SJCRH30 (cell line): ENCODE results near the gene UNC13A. TPM values are rescaled to one million over a fixed set of nuclear protein-coding genes. Genes with fewer than 3 reads are reported as not detected.

Experiments
- DNase-seq, 2 experiments: peaks; one replicate each; pipeline ENCODE4 v3.0.0-alpha.2; 2015 to 2020
- H3K27ac ChIP-seq: fragments of 250-450 bp; sonication (Bioruptor Pico); 2 replicates; pipeline ENCODE4 v1.5.1; 2020; ENCODE audit warnings: mild to moderate bottlenecking, moderate library complexity
- H3K27me3 ChIP-seq: fragments of 250-450 bp; sonication (Bioruptor Pico); 2 replicates; pipeline ENCODE4 v1.5.1; 2020; ENCODE audit warnings: mild to moderate bottlenecking, moderate library complexity
- H3K36me3 ChIP-seq: fragments of 250-450 bp; sonication (Bioruptor Pico); 2 replicates; pipeline ENCODE4 v1.5.1; 2020; ENCODE audit warnings: mild to moderate bottlenecking, moderate library complexity
- H3K4me1 ChIP-seq: fragments of 250-450 bp; sonication (Bioruptor Pico); 2 replicates; pipeline ENCODE4 v1.5.1; 2020; ENCODE audit warnings: mild to moderate bottlenecking, moderate library complexity
- H3K4me3 ChIP-seq: fragments of 250-450 bp; sonication (Bioruptor Pico); 2 replicates; pipeline ENCODE4 v1.5.1; 2020; ENCODE audit warnings: mild to moderate bottlenecking, moderate library complexity
- H3K9me3 ChIP-seq: fragments of 250-450 bp; sonication (Bioruptor Pico); replicated peaks from 2 replicates; pipeline ENCODE4 v1.5.1; 2020; ENCODE audit warnings: mild to moderate bottlenecking, moderate library complexity
- total RNA-seq: library from RNA; depleted of rRNA; stranded (reverse); fragments of >200 nt; shearing (Covaris generic); gene quantifications from 2 replicates; pipeline ENCODE4 v1.2.3, GENCODE V29; 2014

Gene UNC13A
- total RNA-seq, 1 experiment from 2014 or later, result 0.02 TPM

- H3K36me3 ChIP-seq, result no peaks in the 10 kb centered on the region
- no peak for DNase-seq
- no peak overlapping the region for H3K27ac ChIP-seq
- no peaks in the 10 kb centered on the region for H3K4me1 ChIP-seq
- H3K9me3 ChIP-seq, result no peaks in the 10 kb centered on the region
- H3K4me3 ChIP-seq, result no peak overlapping the region
- no peaks in the 10 kb centered on the region; the same call in 1 of the 2 replicates for H3K27me3 ChIP-seq
Measured at GRCh38 chr19:17641846-17642245, 46.3 kb downstream of the UNC13A start.

GRCh38 chr19:17641181-17641580 lies 47.0 kb downstream of the UNC13A start:
- no peaks in the 10 kb centered on the region; the same call in 1 of the 2 replicates for H3K27me3 ChIP-seq
- no peak for DNase-seq
- H3K36me3 ChIP-seq, result no peaks in the 10 kb centered on the region
- H3K4me1 ChIP-seq, result no peaks in the 10 kb centered on the region
- H3K9me3 ChIP-seq, result no peaks in the 10 kb centered on the region
- no peak overlapping the region for H3K27ac ChIP-seq
- no peak overlapping the region for H3K4me3 ChIP-seq

DNA sequence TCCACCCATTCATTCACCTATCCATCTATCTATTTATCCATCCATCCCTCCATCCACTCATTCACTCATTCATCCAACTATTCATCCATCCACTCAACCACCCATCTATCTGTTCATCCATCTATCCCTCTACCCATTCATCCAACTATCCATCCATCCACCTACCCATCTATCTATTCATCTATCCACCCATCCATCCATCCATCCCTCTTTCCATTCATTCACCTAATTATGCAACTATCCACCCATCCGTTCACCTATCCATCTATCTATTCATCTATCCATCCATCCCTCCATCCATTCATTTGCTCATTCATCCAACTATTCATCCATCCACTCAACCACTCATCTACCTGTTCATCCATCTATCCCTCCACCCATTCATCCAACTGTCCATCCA lies 54.5 kb downstream of the UNC13A start:
- no peak for DNase-seq
- Histone ChIP-seq H3K4me3 (no peak overlapping the region), H3K36me3 (no peaks in the 10 kb centered on the region), H3K4me1 (no peaks in the 10 kb centered on the region), H3K9me3 (no peaks in the 10 kb centered on the region), H3K27ac (no peak overlapping the region), H3K27me3 (no peaks in the 10 kb centered on the region)

- Histone ChIP-seq H3K4me1 (no peaks in the 10 kb centered on the region), H3K36me3 (no peaks in the 10 kb centered on the region), H3K9me3 (no peaks in the 10 kb centered on the region), H3K27me3 (no peaks in the 10 kb centered on the region), H3K4me3 (no peak overlapping the region), H3K27ac (no peak overlapping the region)
- no peak for DNase-seq
Measured at GRCh38 chr19:17632577-17632976, 55.6 kb downstream of the UNC13A start.

DNA sequence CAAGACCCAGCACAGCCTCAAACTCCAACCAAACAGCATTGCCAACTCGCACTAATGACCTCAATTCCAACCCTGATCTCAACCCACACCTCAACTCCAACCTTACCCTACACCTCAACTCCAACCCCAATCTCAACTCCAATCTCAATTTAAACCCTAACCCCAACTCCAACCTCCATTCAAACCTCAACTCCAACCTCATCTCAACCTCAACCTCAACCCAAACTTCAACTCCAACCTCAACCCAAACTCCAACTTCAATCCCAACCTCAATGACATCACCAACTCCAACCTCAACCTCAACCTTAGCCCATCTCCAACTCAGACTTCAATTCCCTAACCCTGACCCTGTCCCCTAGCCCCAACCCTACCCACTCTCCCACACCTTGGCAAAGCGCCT lies 58.4 kb downstream of the UNC13A start:
- no peaks in the 10 kb centered on the region for H3K27me3 ChIP-seq
- no peaks in the 10 kb centered on the region for H3K9me3 ChIP-seq
- no peak overlapping the region for H3K27ac ChIP-seq
- no peaks in the 10 kb centered on the region for H3K4me1 ChIP-seq
- no peaks in the 10 kb centered on the region for H3K36me3 ChIP-seq
- DNase-seq, result no peak
- H3K4me3 ChIP-seq, result no peak overlapping the region

GRCh38 chr19:17627921-17628320 lies 60.2 kb downstream of the UNC13A start:
- no peaks in the 10 kb centered on the region for H3K27me3 ChIP-seq
- H3K4me1 ChIP-seq, result no peaks in the 10 kb centered on the region
- H3K36me3 ChIP-seq, result no peaks in the 10 kb centered on the region
- no peak for DNase-seq
- no peak overlapping the region for H3K27ac ChIP-seq
- no peak overlapping the region for H3K4me3 ChIP-seq
- no peaks in the 10 kb centered on the region for H3K9me3 ChIP-seq

GRCh38 chr19:17627161-17627560 lies 61.0 kb downstream of the UNC13A start:
- Histone ChIP-seq H3K27me3 (no peaks in the 10 kb centered on the region), H3K27ac (no peak overlapping the region), H3K36me3 (no peaks in the 10 kb centered on the region), H3K9me3 (no peaks in the 10 kb centered on the region; the same call in 1 of the 2 replicates), H3K4me1 (no peaks in the 10 kb centered on the region), H3K4me3 (no peak overlapping the region)
- DNase-seq, result no peak

DNA sequence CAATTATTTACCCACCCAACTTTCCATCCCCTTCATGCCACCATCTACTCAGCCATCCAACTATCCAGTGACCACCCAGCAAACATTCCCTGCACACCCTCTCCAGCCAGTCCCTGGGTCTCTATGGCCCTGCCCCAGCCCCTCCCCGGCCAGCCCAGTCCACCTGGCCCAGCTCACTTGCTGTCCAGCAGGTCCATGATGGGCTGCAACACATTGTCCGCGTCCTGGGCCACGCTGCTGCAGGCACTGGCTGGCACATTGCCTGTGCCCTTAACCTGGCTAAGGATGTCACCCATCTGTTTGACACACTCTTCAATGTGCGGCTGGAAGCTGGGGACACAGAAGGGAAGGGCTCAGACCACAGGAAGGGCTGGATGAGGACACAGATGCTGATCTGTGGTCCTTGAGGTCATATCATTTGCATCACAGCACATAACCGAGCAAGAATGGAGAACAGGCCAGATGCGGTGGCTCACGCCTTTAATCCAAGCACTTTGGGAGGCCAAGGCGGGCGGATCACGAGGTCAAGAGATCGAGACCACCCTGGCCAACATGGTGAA lies 61.6 kb downstream of the UNC13A start:
- Histone ChIP-seq H3K36me3 (no peaks in the 10 kb centered on the region), H3K4me1 (no peaks in the 10 kb centered on the region), H3K9me3 (no peaks in the 10 kb centered on the region; the same call in 1 of the 2 replicates), H3K27me3 (no peaks in the 10 kb centered on the region), H3K4me3 (no peak overlapping the region), H3K27ac (no peak overlapping the region)
- DNase-seq, result no peak

DNA sequence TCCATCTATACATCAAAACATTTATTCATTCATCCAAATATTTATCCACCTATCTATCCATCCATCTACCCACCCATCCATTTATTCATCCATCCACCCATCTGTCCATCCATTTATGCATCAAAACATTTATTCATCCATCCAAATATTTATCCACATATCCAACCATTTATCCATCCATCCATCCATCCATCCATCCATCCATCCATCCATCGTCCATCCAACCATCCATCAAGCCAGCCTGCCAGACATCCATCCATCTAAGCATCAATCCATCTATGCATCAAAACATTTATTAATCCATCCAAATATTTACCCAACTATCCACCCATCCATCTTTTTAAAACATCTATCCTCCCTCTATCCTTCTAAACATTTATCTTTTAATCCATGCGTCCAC lies 62.2 kb downstream of the UNC13A start:
- Histone ChIP-seq H3K4me3 (no peak overlapping the region), H3K27ac (no peak overlapping the region)
- no peak for DNase-seq

GRCh38 chr19:17625043-17625442 lies 63.1 kb downstream of the UNC13A start:
- H3K4me3 ChIP-seq, result no peak overlapping the region
- H3K4me1 ChIP-seq, result no peaks in the 10 kb centered on the region

More for the DNA sequence above, 62.2 kb downstream of the UNC13A start:
- Histone ChIP-seq H3K36me3 (no peaks in the 10 kb centered on the region), H3K4me1 (no peaks in the 10 kb centered on the region), H3K27me3 (no peaks in the 10 kb centered on the region), H3K9me3 (no peaks in the 10 kb centered on the region; the same call in 1 of the 2 replicates)

DNA sequence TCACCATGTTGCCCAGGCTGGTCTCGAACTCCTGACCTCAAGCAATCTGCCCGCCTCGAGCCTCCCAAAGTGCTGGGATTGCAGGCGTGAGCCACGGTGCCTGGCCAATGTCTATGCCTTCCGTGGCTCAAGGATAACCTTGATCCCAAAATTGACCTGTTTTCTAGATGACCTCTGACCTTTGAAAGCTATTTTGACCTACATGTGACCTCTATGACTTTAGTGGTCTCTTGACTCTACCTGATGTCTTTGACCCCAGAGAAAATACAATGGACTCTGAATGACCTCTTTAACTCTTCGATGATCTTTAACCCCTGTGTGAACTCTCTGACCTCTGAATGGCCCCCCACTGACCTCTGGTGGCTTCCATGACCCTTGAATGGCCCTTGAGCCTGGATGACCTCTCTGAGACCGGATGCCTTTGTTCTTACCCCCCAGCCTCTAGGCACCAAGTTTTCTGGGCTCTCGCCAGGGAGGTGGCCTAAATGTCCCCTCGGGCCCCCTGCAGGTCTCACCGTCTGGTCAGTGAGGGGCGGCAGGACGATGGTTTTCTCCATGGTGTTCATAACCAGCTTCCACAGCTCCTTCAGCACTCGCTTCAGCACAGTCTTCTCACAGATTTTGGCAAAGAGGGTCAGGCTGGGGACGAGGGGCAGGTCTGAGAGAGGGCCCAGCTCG lies 63.7 kb downstream of the UNC13A start:
- Histone ChIP-seq H3K27me3 (no peaks in the 10 kb centered on the region), H3K9me3 (no peaks in the 10 kb centered on the region; the same call in 1 of the 2 replicates), H3K27ac (no peak overlapping the region), H3K4me1 (no peaks in the 10 kb centered on the region), H3K36me3 (no peaks in the 10 kb centered on the region), H3K4me3 (no peak overlapping the region)
- DNase-seq, result no peak

More at GRCh38 chr19:17625043-17625442, 63.1 kb downstream of the UNC13A start:
- H3K27ac ChIP-seq, result no peak overlapping the region
- H3K27me3 ChIP-seq, result no peaks in the 10 kb centered on the region
- DNase-seq, result no peak
- H3K36me3 ChIP-seq, result no peaks in the 10 kb centered on the region
- H3K9me3 ChIP-seq, result no peaks in the 10 kb centered on the region; the same call in 1 of the 2 replicates

- no peaks in the 10 kb centered on the region for H3K27me3 ChIP-seq
- H3K27ac ChIP-seq, result no peak overlapping the region
- no peaks in the 10 kb centered on the region for H3K36me3 ChIP-seq
- DNase-seq, result no peak
- H3K4me3 ChIP-seq, result no peak overlapping the region
- H3K9me3 ChIP-seq, result no peaks in the 10 kb centered on the region; the same call in 1 of the 2 replicates
- H3K4me1 ChIP-seq, result no peaks in the 10 kb centered on the region
Measured at GRCh38 chr19:17623224-17623935, 64.8 kb downstream of the UNC13A start.

- H3K4me3 ChIP-seq, result no peak overlapping the region
- 0 out of 2 replicates have a peak, but pooled peaks cover 3% of the 10 kb centered on the region for H3K27me3 ChIP-seq
- no peak for DNase-seq
- no peaks in the 10 kb centered on the region for H3K4me1 ChIP-seq
- H3K27ac ChIP-seq, result no peak overlapping the region
- no peaks in the 10 kb centered on the region for H3K36me3 ChIP-seq
- no peaks in the 10 kb centered on the region; the same call in 1 of the 2 replicates for H3K9me3 ChIP-seq
Measured at GRCh38 chr19:17620696-17621095, 67.5 kb downstream of the UNC13A start.

- H3K27ac ChIP-seq, result no peak overlapping the region
- H3K4me3 ChIP-seq, result no peak overlapping the region
- 0 out of 2 replicates have a peak, but pooled peaks cover 3% of the 10 kb centered on the region for H3K27me3 ChIP-seq
- no peak for DNase-seq
- no peaks in the 10 kb centered on the region for H3K36me3 ChIP-seq
- no peaks in the 10 kb centered on the region; the same call in 1 of the 2 replicates for H3K9me3 ChIP-seq
- no peaks in the 10 kb centered on the region for H3K4me1 ChIP-seq
Measured at GRCh38 chr19:17618936-17619335, 69.2 kb downstream of the UNC13A start.

GRCh38 chr19:17618281-17618903 lies 69.8 kb downstream of the UNC13A start:
- Histone ChIP-seq H3K36me3 (no peaks in the 10 kb centered on the region), H3K27me3 (0 out of 2 replicates have a peak, but pooled peaks cover 3% of the 10 kb centered on the region)

More at GRCh38 chr19:17618281-17618903, 69.8 kb downstream of the UNC13A start:
- Histone ChIP-seq H3K9me3 (no peaks in the 10 kb centered on the region; the same call in 1 of the 2 replicates), H3K4me1 (no peaks in the 10 kb centered on the region), H3K4me3 (no peak overlapping the region), H3K27ac (no peak overlapping the region)
- no peak for DNase-seq
